Heart right ventricle (tissue), 16 donors: ENCODE data around the gene MEF2D. TPM values are rescaled to one million over a fixed set of nuclear protein-coding genes. Genes with fewer than 3 reads are reported as not detected.

Experiments
- ATAC-seq, 8 donors: fragments of 200-7000 bp; cut with Tn5 transposase; one replicate each; pipeline ENCODE4 v1.9.1; 2020; ENCODE audit warnings: mild to moderate bottlenecking in 8 of 8, moderate library complexity in 8 of 8, moderate number of reproducible peaks in 1 of 8
- DNase-seq, 2 donors: peaks; one replicate each; pipeline ENCODE4 v3.0.0-alpha.2; 2020
- H3K27ac ChIP-seq, 10 donors: fragments of 200-600 bp; sonication (generic) in 2 of 10; one replicate each; pipeline versions ENCODE4 v1.5.0 to v1.8.0; 2020 to 2022; ENCODE audit warnings: mild to moderate bottlenecking in 3 of 10
- H3K27me3 ChIP-seq, 7 donors: fragments of 200-600 bp; one replicate each; pipeline ENCODE4 v1.8.0; 2021 to 2022; ENCODE audit warnings: mild to moderate bottlenecking in 2 of 7
- H3K36me3 ChIP-seq, 9 donors: fragments of 200-600 bp; sonication (generic) in 1 of 9; one replicate each; pipeline versions ENCODE4 v1.5.0 to v1.8.0; 2020 to 2022; ENCODE audit warnings: mild to moderate bottlenecking in 2 of 9
- H3K4me1 ChIP-seq, 9 donors: fragments of 200-600 bp; sonication (generic) in 1 of 9; one replicate each; pipeline versions ENCODE4 v1.5.0 to v1.8.0; 2020 to 2022; ENCODE audit warnings: mild to moderate bottlenecking in 4 of 9
- H3K4me3 ChIP-seq, 10 donors: fragments of 200-600 bp; sonication (generic) in 2 of 10; one replicate each; pipeline versions ENCODE4 v1.5.0 to v1.8.0; 2020 to 2022; ENCODE audit warnings: mild to moderate bottlenecking in 7 of 10, moderate library complexity in 2 of 10
- H3K9me3 ChIP-seq, 11 donors: fragments of 200-600 bp in 10 of 11; sonication (generic) in 2 of 11; one replicate each; pipeline versions ENCODE4 v1.5.0 to v1.8.0; 2013 to 2022; ENCODE audit warnings: mild to moderate bottlenecking in 2 of 11, control low read depth in 1 of 11, moderate library complexity in 1 of 11
- CTCF ChIP-seq, 9 donors: fragments of 200-600 bp; sonication (generic) in 2 of 9; IDR thresholded peaks; one replicate each; pipeline versions ENCODE4 v1.5.0 to v1.8.0; 2021 to 2022; ENCODE audit warnings: antibody characterized with exemption in 9 of 9, mild to moderate bottlenecking in 5 of 9, moderate library complexity in 1 of 9
- WGBS, 2 donors: extraction: QIAGEN DNeasy Blood & Tissue Kit; methylation state at CpG; one replicate each; pipeline ENCODE4 v1.1.7; 2013; ENCODE audit warnings: inconsistent platforms in 1 of 2; 5-methylcytosine and 5-hydroxymethylcytosine counted together
- intact Hi-C, 10 donors: fragments of 100-400 bp; cut with DNase I; formaldehyde crosslinking; loops; one replicate each; pipeline versions ENCODE4 v1.11.1 to v1.14.2; 2022
- polyA plus RNA-seq, 2 donors: library from polyadenylated mRNA; stranded (reverse); fragments of 200-250 nt; gene quantifications; one replicate each; pipeline ENCODE4 v1.2.3, GENCODE V29; 2013
- total RNA-seq, 10 donors: library from RNA; stranded (reverse); fragmentation: NEBNext Ultra II Directional in 3 of 10; extraction: Animal tissue kit (Norgen Biotek cat#: 25700) in 3 of 10; gene quantifications; one replicate each; pipeline versions ENCODE4 v1.2.1 to v1.2.4, GENCODE V29; 2021 to 2023
- donor health status: Arrhythmogenic right ventricular cardiomyopathy.
- donor health status: ischemic (EF 13 %, LVEDD 7.1; RV severe dilation, severe dysfunction).
- donor health status: healthy with polysubstance abuse.
- donor health status: DM: no; HTN: yes; CAD: no.
- donor health status: DM: no; HTN: no; CAD: no.
- donor health status: ischemic (EF 25% LVEDD 6.9; RV normal size, moderate dysfunction).
- donor health status: ischemic (EF 25% LVEDD 5.7; RV mildly dilated, moderate dysfunction).
- donor health status: healthy.
- donor health status: DM: yes; HTN: yes; CAD: no.
- donor health status: Ischemic cardiomyopathy.
- donor health status: ischemic (EF 35%, LVEDD 5.7; RV mildly dilated, moderate dysfunction).
- donor health status: nonischemic (EF 11% LVEDD 7.7; RV severe dilation, severe dysfunction).
- donor health status: DM: yes; HTN: yes; CAD: no.
- donor health status: PGD.
- donor health status: ischemic (EF 29% LVEDD 5.4; RV normal size, mild dysfunction).
- donor health status: nonischemic (EF 23%, LVEDD 6.1; RV moderate dilation, normal function).

MEF2D gene
- total and polyA plus RNA-seq, 12 donors = 31.6 to 127 (median 94.9) TPM

DNA sequence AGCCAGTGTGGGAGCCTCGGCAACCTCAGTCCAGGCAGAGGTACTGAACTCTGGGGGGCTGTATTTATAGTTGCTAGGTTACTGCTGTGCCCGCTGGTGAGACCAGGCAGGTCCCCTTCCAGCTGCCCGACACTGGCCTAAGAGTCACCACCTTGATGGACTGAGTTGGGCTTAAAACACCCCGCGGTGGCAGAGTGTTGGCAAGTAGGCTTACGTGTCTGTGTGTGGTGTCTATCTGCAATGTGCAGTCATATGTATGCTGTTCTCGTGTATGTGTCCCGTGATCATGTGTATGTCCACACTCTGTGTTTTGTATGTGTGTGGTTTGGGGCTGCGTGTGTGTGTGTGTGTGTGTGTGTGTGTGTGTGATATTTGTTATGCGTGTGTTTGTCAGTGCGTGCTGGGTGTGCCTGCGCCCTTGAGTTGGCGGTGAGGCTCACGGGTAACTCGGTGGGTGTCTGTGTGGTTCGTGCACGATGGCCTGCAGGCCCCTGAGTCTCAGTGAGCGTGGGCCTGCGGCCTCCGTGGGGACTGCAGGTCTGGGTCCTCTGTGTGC lies 65.5 kb downstream of the MEF2D start:
- peak in 1 of 8 donors; percentile 12 for ATAC-seq
- H3K4me1 ChIP-seq = peaks cover 0 to 18% (median 14%) of the 10 kb centered on the region in 9 donors
- no peaks in the 10 kb centered on the region for H3K9me3 ChIP-seq
- no peak for DNase-seq
- peaks cover 41 to 100% (median 99%) of the 10 kb centered on the region in 7 donors for H3K27me3 ChIP-seq
- TF ChIP-seq CTCF (IDR thresholded peaks at IDR 0.05) = no peak
- intact Hi-C loops = loop anchor here in 1 of 10 donors (5.0 kb wide), 1 partner anchor 48 kb away; no protein-coding TSS in a partner anchor
- H3K4me3 ChIP-seq = peak overlapping the region in 9 of 10 donors; percentile 25 to 51 (median 44)
- WGBS, 2 donors = 27 to 37% methylated on average over 20 of the region's 20 CpGs
- no peak overlapping the region for H3K27ac ChIP-seq
- H3K36me3 ChIP-seq = no peaks in the 10 kb centered on the region

DNA sequence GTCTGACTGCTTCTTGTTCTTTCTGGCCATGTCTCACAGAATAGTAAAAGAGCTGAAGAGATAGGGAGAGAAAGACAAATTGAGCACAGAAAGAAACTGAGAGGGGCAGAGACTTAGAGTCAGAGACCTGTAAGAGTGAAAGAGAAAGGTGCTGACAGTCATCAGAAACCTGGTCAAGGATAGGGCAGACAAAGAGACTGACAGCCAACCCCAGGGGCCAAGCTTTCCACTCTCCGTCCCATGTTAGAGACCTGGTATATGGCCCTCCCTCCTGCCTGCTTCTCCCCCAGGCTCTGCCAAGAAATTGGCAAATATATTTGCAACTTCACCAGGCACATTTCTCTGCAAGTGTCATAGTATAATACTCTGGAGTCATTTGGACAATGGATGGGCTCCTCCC lies 67.0 kb downstream of the MEF2D start:
- no peaks in the 10 kb centered on the region for H3K36me3 ChIP-seq
- whole genome bisulfite sequencing, 2 donors = 47 to 58% methylated on average over 1 of the region's 1 CpG
- no peak for TF ChIP-seq CTCF (IDR thresholded peaks at IDR 0.05)
- intact Hi-C loops = loop anchor here in 1 of 10 donors (5.0 kb wide), 1 partner anchor 46 kb away; no protein-coding TSS in a partner anchor
- ATAC-seq (no peak), DNase-seq (no peak)
- peaks cover 39 to 100% (median 99%) of the 10 kb centered on the region in 7 donors for H3K27me3 ChIP-seq
- no peak overlapping the region for H3K4me3 ChIP-seq
- H3K4me1 ChIP-seq = peaks cover 0 to 21% (median 14%) of the 10 kb centered on the region in 9 donors
- no peak overlapping the region for H3K27ac ChIP-seq
- H3K9me3 ChIP-seq = no peaks in the 10 kb centered on the region

DNA sequence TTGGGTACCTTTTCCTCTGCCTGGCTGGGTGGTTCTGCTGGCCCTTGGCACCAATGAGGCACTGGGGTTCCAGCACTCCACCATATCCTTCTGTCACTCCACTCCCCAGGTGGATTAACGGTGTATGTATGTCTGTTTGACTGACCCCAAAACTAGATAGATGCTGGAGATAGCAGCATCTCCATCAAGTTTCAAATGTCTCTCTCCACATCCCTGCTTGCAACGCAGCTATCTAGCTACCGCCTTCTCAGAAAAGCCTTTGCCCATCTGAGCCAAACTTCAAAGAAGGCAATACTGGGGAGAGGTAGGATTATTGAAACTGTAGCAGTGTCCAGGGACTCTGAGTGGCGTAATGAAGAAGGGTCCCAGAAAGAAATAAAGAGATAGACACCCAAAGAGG lies 67.5 kb downstream of the MEF2D start:
- Histone ChIP-seq H3K27me3 (peaks cover 36 to 99% (median 97%) of the 10 kb centered on the region in 7 donors), H3K4me3 (no peak overlapping the region), H3K9me3 (no peaks in the 10 kb centered on the region), H3K4me1 (peaks cover 0 to 21% (median 14%) of the 10 kb centered on the region in 9 donors), H3K27ac (no peak overlapping the region), H3K36me3 (no peaks in the 10 kb centered on the region)
- DNase-seq (no peak), ATAC-seq (no peak)
- no peak for TF ChIP-seq CTCF (IDR thresholded peaks at IDR 0.05)
- WGBS, 2 donors = 40 to 43% methylated on average over 4 of the region's 4 CpGs
- intact Hi-C loops = loop anchor here in 1 of 10 donors (5.0 kb wide), 1 partner anchor 46 kb away; no protein-coding TSS in a partner anchor

DNA sequence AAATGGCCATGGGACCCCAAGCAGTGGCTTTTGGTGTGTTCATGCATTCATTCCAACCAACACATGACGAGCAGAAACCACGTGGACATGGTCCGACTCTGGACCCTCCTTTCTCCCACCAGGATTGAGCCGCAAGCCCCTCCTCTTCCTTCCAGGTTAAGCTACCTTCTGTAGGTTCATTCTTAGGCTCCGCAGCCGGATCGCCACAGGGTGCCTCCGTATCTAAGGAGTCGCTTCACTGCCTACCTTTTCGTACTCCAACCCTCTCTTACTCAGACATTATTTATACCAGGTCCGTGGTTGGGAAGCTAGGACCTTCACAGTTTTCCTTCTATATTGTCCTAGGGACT lies 67.9 kb downstream of the MEF2D start:
- H3K4me1 ChIP-seq = peaks cover 0 to 21% (median 14%) of the 10 kb centered on the region in 9 donors
- no peak overlapping the region for H3K27ac ChIP-seq
- 9 to 20% methylated on average over 11 of the region's 11 CpGs for WGBS, 2 donors
- no peak for DNase-seq
- H3K4me3 ChIP-seq = no peak overlapping the region
- peaks cover 35 to 99% (median 97%) of the 10 kb centered on the region in 7 donors for H3K27me3 ChIP-seq
- no peaks in the 10 kb centered on the region for H3K9me3 ChIP-seq
- intact Hi-C loops = loop anchor here in 1 of 10 donors (5.0 kb wide), 1 partner anchor 45 kb away; no protein-coding TSS in a partner anchor
- TF ChIP-seq CTCF (IDR thresholded peaks at IDR 0.05) = no peak
- ATAC-seq = no peak
- no peaks in the 10 kb centered on the region for H3K36me3 ChIP-seq
